GM19395 (cell line): ENCODE results near the gene DNAAF9.

Source experiments
- ATAC-seq: cut with Tn5 transposase; IDR thresholded peaks from one replicate; pipeline ENCODE4 v1.9.1; 2021; ENCODE audit warnings: mild to moderate bottlenecking, moderate library complexity; ENCODE audit not compliant: unreplicated experiment

Gene DNAAF9

GRCh38 chr20:3378138-3378537 is 29.3 kb downstream of the DNAAF9 start:
- no peak for ATAC-seq

DNA sequence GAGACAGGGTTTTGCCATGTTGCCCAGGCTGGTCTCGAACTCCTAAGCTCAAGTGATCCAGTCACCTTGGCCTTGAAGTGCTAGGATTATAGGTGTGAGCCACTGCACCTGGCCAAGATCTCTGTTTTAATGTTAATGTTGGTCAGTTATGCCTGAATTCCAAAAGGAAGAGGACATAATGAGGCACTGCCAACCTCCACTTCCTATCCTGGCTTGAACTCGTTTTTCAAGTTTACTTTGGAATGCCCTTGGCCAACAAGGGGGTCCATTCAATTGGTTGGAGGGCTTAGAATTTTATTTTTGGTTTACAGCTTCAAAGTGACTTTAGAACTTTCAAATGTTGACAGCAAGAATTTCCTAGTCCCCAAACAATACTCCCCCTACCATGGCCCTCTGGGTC is 29.8 kb downstream of the DNAAF9 start:
- no peak for ATAC-seq

GRCh38 chr20:3374296-3374695 is 33.2 kb downstream of the DNAAF9 start:
- no peak for ATAC-seq

GRCh38 chr20:3371754-3372153 is 35.7 kb downstream of the DNAAF9 start:
- no peak for ATAC-seq

GRCh38 chr20:3367089-3367488 is 40.4 kb downstream of the DNAAF9 start:
- no peak for ATAC-seq

DNA sequence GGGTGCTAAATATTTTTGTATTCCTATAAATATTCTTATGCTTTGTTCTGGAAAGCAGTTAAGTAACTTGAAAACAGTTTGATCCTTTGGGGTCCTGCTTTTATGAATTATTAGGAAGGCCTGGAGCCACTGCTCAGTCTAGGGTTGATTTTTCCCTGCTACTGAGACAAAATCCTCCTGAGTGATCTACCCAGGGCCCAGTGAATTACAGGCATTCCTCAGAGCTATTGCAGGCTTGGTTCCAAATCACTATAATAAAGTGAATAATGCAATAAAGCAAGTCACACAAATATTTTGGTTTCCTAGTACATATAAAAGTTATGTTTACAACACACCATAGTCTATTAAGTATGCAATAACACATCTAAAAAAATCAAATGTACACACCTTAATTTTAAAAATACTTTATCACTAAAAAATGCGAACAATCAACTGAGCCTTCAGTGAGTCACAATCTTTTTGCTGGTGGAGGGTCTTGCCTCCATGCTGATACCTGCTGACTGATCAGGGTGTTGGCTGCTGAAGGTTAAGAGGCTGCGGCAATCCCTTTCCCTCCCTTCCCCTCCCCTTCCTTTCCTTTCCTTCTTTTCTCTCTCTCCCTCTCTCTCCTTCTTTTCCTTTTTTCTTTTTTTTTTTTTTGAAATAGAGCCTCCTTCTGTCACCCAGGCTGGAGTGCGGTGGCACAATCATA is 43.0 kb downstream of the DNAAF9 start:
- no peak for ATAC-seq

DNA sequence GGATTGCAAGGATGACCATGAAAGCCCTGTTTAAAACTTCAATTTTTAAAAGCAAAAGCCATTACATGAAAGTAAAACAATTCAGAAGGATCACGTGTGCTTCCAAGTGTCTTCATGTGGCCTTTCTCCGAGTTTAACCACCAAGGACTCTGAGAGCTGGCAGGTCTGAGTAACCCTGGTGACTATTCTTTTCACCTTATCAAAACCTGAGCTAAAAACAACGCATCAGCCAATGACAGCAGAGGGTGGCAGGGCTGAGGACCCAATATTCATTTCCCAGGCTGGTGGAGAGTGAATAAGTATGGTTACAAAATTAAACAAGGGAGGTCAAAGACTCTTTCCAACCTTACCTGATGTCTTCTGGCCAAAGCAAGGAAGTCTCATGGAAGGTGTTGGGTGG is 46.7 kb downstream of the DNAAF9 start:
- ATAC-seq, result no peak

- no peak for ATAC-seq
Measured at GRCh38 chr20:3358676-3359340, 48.7 kb downstream of the DNAAF9 start.
